GM12801 (cell line): Measurements from ENCODE around the gene PLD1.

Experiments
- CTCF ChIP-seq: IDR thresholded peaks from one replicate; pipeline ENCODE4 v1.5.1; 2011; ENCODE audit warnings: control low read depth; ENCODE audit not compliant: insufficient read length; ENCODE audit errors: extremely low read depth

The PLD1 gene

GRCh38 chr3:171805687-171806086 lies 4.6 kb downstream of the PLD1 start:
- no peak for TF ChIP-seq CTCF

GRCh38 chr3:171804618-171805389 lies 5.5 kb downstream of the PLD1 start:
- TF ChIP-seq CTCF: no peak

- no peak for TF ChIP-seq CTCF
Measured at GRCh38 chr3:171803044-171803443, 7.2 kb downstream of the PLD1 start.

GRCh38 chr3:171802590-171802956 lies 7.7 kb downstream of the PLD1 start:
- no peak for TF ChIP-seq CTCF

GRCh38 chr3:171801738-171802589 lies 8.3 kb downstream of the PLD1 start:
- TF ChIP-seq CTCF: no peak

- no peak for TF ChIP-seq CTCF
Measured at GRCh38 chr3:171799501-171799900, 10.8 kb downstream of the PLD1 start.

- no peak for TF ChIP-seq CTCF
Measured at GRCh38 chr3:171797873-171798272, 12.4 kb downstream of the PLD1 start.
